OCI-M2 (cell line): ENCODE results near the gene NMUR2.

ENCODE experiments used
- DNase-seq: peaks from one replicate; lab custom pipeline; 2025; ENCODE audit not compliant: unreplicated experiment; lab: John Stamatoyannopoulos, UW

The NMUR2 gene, protein sequence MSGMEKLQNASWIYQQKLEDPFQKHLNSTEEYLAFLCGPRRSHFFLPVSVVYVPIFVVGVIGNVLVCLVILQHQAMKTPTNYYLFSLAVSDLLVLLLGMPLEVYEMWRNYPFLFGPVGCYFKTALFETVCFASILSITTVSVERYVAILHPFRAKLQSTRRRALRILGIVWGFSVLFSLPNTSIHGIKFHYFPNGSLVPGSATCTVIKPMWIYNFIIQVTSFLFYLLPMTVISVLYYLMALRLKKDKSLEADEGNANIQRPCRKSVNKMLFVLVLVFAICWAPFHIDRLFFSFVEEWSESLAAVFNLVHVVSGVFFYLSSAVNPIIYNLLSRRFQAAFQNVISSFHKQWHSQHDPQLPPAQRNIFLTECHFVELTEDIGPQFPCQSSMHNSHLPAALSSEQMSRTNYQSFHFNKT

DNA sequence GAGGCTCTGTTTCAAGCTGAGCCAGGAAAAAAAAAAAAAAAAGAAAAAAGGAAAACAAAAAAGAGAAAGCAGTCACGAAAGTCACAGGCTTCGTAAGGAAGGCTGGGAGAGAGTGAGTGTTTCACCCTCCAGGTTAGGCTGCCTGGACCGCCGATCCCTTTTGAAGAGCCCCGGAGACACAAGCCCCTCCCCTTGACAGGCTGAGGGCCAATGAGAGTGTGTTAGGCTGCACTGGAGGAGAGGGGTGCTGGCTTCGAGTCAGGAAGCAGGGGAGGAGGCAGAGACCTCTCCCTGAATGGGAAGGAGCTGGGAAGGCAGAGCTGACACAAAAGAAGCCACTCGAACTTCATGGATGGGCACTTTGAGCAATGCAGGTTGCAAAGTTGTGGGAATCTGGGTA, at the start of gene NMUR2:
Gene NMUR2 (minus strand): TSS at position 135 of the 400 bp plus-strand sequence. CDS start 166 bp downstream, outside the sequence.
- DNase-seq = no peak

DNA sequence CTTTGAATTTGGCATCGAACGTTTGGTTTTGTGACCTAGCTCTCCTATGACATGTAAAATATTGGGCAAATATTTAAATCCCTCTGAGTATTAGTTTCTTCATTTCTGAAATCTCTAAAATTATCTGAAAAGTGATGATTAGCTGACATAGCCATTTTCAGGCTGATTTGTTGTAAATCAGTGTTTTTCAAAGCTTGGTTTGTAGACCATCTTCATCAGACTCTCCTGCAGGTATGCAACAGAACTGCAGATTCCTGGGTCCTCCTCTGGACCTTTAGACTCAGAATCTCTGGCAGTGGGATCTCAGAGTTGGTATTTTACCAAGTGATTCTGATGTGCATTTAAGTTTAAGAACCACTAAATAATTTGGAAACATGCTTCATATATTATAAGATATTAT, 38.9 kb upstream of the NMUR2 start:
- DNase-seq = no peak

DNA sequence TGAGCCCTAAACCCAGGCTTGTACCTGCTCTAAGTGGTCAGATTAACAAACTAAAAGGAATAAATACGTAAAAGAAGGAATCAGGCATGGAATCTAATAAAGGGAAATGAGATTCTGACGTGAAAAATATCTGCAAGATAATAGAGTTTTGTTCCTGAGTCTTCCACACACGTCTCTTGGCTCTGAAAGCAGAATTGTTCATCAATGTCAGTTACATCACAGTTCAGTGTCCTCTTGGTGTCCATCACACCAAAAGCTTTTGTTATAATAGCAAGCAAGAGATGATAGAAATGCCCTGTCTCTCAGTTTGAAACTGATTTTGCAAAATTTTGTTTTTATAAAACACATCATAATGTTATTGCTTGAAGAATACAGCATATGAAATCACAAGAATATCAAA, 34.7 kb upstream of the NMUR2 start:
- no peak for DNase-seq

DNA sequence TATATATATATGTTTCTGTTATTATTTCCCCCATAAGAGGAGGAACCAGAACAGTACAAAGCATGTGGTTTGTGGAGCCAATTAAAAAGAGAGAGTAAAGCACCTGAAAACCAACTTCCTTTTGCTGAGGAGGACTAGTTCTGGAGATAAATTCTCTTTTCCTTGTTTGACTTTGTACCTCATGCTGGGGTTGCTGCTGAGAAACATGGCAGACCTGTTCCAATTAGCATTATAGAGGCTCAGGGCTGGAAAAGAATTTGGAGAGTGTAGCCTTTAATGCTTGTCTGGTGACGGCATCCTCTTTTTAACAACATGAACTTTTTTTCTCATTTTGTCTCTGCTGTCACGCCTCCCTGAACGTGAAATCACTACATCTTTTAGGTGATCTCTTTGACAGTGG, 32.8 kb upstream of the NMUR2 start:
- DNase-seq = no peak

DNA sequence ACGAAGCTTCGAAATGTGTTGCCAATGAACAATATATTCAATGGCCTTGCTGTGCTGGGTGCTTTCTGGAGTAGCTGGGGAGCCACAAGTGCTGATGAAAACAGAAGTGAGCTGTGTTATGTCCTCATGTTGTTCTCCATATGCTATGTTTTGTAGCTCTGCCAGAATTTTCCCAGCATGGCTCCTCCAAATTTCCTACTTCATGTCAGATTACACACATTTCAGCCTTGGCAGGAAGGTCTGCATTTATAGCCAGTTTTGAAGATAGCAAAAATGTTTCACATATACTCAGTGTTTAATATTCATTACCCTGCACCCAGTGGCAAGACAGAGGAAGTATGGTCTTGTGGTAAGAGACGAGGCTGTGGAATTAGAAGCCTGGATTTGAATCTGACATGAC, 22.6 kb upstream of the NMUR2 start:
- DNase-seq = no peak

DNA sequence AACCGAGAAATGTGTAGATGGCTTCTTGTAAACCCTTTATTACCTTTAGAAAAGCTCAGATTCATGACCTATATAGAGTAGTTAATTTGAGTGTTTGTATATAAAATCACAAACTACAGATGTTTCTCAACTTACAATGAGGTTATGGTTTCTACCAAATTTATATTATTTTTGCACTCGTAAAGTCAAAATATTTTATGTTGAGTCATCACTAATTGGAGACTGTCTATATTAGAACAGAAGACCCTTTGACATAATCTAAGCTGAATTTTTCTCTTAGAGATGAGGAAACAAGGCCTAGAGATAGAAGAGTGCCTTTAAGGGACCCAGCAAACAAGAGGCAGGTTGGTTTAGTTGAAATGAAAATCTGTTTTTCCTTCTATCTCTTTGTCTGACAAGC, 20.0 kb upstream of the NMUR2 start:
- DNase-seq = no peak

DNA sequence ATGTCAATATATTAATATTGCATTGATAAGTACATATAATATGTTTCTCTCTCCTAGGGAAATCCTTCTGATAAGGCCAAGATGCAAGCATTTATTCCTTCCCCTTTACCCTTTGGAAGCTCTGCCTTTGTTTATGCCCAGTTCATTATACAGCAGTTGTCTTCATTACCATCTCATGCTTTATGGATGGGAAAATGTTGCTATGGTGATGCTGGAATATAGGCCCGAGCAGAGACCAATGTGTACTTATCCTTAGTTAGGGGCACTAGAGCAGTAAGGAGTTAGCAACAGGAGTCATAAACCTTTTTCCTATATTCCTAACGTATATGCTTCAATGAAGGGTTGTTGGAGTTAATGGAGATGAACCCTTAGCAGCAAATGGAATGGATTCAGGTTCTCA, 19.4 kb upstream of the NMUR2 start:
- DNase-seq = no peak

DNA sequence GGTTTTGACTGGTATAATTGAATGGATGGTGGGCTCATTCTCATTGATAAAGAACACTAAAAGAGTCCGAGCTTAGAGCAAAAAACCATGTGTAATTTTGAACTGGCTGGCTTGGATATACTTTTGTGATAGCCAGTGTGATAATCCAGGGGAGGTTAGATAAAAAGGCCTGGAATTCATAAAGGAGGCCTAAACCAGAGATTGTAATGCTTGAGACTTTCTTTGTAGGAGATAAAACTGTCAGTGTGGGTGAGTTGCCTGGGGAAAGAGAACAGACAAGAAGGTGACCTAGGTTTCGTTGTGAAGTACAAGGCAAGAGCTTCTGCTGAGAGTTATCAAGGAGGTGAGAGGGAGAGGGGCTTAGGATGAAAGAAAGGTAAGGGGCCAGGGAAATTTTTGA, 17.0 kb upstream of the NMUR2 start:
- DNase-seq = no peak

DNA sequence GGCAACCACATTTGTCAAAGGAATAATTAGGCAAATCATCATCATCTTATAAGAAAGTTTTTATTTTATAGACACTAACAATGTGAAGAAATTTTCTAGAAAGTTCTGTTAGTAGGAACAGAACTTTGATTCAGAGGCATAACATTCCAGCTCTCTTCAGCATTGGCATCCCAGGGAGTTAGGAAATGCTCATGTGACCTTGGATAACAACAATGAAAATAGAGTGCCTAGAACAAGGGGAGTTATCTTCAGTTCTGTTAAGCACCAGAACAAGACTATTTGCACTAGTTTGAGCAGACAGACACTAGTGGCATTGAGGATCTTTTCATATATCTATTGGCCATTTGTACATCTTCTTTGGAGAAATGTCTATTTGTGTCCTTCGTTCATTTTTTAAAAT, 7.0 kb upstream of the NMUR2 start:
- no peak for DNase-seq

DNA sequence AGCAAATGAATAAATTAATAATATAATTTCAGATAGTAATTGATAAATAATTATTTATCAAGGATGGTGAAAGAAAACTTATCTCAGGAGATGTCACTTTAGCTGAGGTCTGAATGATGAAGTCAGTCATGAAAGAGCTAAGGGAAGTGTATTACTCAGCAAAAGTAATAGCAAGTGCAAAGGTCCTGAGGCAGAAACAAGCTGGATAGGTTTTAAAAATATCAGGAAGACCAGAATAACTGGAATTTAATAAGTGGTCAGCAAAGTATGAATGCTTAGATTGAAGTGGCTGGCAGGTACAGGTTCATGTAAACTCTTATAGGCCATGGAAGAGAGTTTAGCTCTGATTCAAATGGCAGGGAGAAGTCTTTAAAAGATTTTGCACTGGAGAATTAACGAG, 1.0 kb upstream of the NMUR2 start:
- DNase-seq = no peak

DNA sequence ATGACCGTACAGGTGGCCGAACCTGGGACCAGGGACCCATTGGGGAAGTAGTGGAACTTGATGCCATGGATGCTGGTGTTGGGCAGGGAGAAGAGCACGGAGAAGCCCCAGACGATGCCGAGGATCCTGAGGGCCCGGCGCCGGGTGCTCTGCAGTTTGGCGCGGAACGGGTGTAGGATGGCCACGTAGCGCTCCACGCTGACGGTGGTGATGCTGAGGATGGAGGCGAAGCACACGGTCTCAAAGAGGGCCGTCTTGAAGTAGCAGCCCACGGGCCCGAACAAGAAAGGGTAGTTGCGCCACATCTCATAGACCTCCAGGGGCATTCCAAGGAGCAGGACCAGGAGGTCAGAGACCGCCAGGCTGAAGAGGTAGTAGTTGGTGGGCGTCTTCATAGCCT, 585 bp downstream of the NMUR2 start:
- DNase-seq = no peak

DNA sequence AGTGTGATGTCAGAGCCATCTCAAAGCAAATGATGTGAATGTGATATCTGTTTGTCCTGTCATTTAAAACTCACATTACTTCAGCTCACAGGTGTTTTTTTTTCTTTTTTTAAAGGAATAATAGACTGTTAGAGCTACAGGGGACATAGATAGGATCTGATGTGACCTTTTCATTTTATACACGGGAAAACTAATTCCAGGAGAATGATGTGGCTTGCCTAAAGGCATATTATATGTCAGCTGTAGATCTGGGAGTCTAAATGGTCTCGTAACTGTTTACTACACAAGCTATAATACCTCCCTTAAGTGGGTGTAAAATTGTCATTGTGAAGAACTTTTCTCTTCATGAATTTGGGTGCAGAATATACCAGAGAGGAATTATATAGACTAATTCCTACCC, 2.0 kb downstream of the NMUR2 start:
- DNase-seq = no peak

DNA sequence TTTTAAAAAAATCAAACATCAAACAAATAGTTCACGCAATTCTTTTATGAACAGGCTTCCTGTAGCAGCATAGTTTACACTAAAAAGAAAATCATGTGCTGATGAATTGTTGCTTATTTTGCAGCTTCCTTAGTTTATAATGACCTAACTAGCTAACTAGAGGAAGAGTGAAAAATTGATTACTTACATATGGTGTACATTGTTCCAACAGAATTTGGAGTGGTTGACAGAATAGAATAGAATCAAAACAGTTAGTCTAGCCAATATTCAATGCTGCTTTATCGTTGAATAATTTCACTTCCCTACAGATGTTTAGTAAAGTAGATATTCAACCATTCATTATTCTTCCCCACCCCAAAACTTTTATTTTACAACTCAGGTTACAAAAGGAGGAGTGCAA, 4.2 kb downstream of the NMUR2 start:
- DNase-seq = no peak

DNA sequence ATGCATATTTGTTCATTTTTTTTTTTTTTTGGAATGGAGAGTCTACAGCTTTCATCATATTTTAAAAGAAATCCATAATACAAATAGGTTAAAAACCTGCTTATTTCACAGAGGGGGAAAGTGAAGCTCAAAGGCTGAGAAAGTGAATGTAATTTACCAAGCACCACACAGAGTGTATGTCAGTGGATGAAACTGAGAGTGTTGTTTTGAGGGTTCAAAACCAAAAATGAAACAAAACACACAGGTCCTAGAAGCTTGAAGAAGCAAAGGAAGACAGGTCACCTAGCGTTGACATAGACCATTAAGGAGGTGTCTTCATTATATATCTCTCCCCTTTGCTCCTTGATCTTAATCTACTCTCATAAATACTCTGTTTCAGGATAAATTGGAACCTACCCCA, 7.5 kb downstream of the NMUR2 start:
- no peak for DNase-seq

DNA sequence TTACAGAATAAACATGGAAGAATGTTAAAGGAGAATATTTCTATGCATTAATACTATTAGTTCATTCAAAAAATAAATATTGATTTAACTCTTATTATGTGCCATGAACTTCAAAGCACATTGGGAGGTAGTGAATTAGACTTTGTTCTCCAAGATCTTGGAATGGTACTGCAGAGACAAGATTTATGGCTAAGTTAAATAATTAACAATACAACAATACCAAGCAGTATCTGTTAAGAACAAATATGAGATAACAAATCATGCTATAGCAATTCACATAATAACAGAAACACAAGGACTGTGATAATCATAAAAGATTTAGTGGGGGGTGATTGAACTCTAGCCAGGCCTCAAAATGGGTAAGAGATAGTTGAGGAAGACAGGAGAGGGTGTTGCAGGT, 11.6 kb downstream of the NMUR2 start:
- no peak for DNase-seq

DNA sequence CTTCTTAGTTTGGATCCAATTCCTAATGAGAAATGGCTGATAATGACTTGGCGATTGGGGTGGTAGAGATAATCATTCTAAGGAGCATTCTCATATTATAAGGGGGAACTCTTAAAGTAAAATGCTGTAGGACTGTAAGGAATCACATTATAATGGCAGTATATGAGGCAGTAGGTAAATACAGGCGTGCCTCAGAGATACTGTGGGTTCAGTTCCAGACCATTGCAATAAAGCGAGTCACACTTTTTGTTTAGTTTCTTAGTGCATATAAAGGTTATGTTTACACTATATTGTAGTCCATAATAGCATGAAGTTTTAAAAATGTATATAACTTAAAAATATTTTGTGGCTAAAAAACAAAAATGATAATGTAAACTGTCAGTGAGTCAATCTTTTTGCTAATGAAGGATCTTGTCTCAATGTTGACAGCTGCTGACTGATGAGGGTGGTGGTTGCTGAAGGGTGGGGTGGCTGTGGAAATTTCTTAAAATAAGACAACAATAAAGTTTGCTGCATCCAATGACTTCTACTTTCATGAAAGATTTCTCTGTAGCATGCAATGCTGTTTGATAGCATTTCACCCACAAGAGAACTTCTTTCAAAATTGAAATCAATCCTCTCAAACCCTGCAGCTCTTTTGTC, 15.8 kb downstream of the NMUR2 start:
- no peak for DNase-seq

DNA sequence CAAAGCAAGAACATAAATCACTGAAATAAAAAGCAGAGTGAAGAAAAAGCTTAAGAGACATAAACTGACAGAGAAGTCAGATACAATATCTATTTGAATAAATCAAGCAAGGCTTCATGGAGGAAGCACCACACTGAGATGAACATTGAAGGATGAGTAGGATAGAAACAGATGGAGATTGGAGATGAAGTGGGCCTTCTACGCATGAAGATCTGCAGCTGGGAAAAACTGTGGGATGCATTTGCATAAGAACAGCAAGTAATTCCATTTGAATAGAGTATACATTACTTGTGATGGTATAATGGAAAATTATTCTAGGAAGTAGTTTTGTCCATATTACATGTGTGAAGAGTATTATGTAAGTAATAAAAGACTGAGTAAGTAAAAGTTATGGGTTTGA, 16.5 kb downstream of the NMUR2 start:
- DNase-seq = no peak

DNA sequence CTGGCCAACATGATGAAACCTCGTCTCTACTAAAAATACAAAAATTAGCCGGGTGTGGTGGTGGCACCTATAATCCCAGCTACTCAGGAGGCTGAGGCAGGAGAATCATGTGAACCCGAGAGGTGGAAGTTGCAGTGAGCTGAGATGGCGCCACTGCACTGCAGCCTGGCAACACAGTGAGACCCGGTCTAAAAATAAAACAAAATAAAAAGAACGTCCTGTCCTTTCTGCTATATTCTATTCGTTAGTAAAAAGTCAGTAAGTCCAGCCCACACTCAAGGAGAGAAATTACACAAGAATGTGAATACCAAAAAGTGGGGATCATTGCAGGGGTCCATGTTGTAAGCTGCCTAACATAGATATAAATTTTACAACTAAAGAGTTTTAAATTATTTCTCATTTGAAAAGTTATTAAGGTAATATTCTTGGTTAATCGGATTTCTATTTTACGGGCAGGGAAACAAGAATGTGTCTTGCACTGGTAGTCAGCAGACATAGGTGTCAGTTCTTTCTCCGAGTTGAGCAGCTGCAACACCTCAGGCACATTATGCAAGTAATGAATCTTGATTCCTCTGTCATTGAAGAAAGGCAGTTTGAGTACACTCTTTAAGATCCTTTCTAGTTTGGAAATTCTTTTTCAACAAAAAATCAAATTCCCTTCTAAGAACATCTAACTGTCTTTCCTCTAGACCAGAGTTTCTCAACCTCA, 24.5 kb downstream of the NMUR2 start:
- DNase-seq = no peak

DNA sequence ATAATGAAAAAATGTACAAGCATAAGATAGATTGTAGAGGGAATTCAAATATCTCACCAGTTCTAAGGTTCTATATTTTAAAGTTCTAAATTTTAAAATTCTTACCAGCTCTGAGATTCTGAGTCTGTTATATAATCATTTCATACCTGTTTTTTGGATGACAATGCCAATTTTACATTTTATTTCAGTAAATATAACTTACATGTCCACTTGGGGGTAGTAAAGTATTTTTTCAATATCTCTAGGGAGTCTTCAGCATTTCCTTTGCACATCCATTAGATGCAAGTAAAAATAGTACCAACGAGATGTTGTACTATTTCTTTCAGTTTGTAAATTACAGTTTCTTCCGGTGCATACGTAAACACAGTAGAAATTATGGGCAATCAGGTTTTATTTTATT, 25.7 kb downstream of the NMUR2 start:
- no peak for DNase-seq

DNA sequence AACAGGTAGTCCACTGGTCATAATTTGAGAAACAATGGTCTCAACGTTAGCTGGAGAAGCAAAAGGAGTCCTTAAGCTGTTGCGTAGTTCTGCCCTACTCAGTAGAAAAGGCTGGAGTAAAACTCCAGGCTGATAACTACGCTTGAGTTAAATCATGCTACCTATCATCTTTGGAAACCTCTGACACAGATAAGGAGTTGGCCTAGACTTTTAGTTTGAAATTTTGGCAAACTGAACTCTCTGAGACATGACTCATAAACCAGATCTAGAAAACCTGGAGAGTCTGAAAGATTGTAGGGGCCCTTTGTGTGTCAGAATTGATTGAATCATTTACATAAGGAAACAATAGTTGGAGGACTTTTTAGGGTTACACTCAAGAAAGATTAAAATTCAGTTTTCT, 26.3 kb downstream of the NMUR2 start:
- DNase-seq = no peak

DNA sequence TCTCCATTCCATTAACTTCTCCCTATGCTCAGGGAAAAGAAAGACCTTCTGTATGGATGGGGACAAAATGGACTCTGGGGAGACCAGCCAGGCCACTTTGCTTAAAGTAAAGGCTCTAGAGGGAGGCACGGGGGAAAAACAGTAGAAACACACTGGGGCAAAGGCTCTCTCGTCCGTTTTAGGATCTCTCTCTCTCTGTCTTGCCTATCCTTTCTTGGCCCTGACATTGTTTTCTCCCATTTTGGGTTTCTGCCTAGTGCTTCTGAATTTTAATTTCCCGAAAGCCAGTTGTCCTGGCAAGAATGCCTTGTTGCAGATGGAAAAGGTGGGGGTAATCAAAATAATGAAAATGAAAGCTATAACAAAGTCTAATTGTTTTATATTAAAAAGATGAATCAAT, 28.2 kb downstream of the NMUR2 start:
- no peak for DNase-seq

DNA sequence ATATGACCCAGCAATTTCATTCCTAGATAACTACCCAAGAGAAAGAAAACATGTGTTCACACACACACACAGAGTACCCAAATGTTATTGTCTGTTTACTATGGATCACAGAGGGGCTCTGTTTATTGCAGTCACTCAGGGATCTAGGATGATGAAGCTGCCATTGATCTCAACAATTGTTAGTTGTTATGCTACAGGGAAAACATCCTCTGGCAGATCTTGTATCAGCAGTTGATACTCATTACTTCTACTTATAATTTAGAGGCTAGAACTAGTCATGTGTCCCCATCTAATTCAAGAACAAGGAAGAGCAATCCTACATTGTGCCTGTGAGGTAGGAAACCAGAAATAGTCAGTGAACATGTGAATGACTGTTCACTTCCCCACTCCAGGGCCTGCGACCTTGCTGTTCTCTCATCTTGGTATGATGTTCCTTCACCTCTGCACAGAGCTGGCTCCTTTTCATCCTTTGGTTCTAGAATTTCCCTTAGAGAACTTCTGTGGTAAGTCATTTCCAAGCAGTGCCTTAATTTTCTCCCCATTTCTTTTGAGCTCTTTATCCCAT, 30.3 kb downstream of the NMUR2 start:
- no peak for DNase-seq
